Body of pancreas (tissue), 4 donors: ENCODE results near the gene FOXA1.

Experiments
- POLR2A ChIP-seq, 3 donors: fragments of 450-650 bp; IDR thresholded peaks; one replicate each; pipeline ENCODE4 v1.6.1; 2016; ENCODE audit warnings: antibody characterized with exemption in 3 of 3, mild to moderate bottlenecking in 2 of 3
- TF ChIP-seq, protein P1 (sequence below), 7 experiments: fragments of 450-650 bp in 4 of 7; fragments of 200-600 bp in 3 of 7; sonication (generic) in 3 of 7; IDR thresholded peaks; one replicate each; pipeline ENCODE4 v1.5.1; 2016 to 2019; ENCODE audit warnings: antibody characterized with exemption in 7 of 7

DNA sequence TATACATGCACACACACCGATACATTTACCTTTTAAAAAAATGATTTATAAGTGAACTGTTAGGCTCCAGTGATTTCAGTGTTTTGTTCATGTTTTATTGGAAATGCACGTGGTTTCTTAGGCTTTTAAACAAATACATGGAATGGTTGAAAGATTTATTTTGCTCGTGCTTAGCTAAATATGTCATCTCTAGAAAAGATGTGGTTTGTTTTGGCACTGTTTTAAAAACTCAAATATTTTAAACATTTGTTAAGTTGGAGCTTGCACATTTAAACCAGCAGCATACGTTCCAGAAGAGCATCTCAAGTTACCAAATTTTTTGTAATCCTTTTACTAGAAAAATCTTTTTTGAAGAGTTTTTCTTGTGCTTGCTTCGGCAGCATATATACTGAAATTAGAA is 44.5 kb downstream of the FOXA1 start:
- TF ChIP-seq, protein P1, sequence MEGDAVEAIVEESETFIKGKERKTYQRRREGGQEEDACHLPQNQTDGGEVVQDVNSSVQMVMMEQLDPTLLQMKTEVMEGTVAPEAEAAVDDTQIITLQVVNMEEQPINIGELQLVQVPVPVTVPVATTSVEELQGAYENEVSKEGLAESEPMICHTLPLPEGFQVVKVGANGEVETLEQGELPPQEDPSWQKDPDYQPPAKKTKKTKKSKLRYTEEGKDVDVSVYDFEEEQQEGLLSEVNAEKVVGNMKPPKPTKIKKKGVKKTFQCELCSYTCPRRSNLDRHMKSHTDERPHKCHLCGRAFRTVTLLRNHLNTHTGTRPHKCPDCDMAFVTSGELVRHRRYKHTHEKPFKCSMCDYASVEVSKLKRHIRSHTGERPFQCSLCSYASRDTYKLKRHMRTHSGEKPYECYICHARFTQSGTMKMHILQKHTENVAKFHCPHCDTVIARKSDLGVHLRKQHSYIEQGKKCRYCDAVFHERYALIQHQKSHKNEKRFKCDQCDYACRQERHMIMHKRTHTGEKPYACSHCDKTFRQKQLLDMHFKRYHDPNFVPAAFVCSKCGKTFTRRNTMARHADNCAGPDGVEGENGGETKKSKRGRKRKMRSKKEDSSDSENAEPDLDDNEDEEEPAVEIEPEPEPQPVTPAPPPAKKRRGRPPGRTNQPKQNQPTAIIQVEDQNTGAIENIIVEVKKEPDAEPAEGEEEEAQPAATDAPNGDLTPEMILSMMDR (IDR thresholded peaks at IDR 0.05) = no peak
- no peak for TF ChIP-seq POLR2A (IDR thresholded peaks at IDR 0.05)
